SU-DHL-6 (cell line): ENCODE measurements around the gene C2orf80.

Experiments used
- CTCF ChIP-seq: fragments of 200-600 bp; sonication (generic); IDR thresholded peaks from one replicate; pipeline ENCODE4 v1.5.1; 2017; ENCODE audit warnings: antibody characterized with exemption, mild to moderate bottlenecking, low read length, moderate library complexity; ENCODE audit not compliant: insufficient read depth, poor library complexity, severe bottlenecking
- EZH2phosphoT487 ChIP-seq: fragments of 200-600 bp; sonication (generic), shearing (Covaris generic); conservative IDR thresholded peaks from 2 replicates; pipeline ENCODE4 v1.6.1; 2018; ENCODE audit warnings: mild to moderate bottlenecking, antibody characterized with exemption, low read length, moderate library complexity, mixed read lengths

- no peak for TF ChIP-seq CTCF
- TF ChIP-seq EZH2phosphoT487 = no peak
Observed at GRCh38 chr2:208135794-208136715, 53.8 kb downstream of the C2orf80 start.
